ENCODE results near the gene PACS2.

PACS2 gene

DNA sequence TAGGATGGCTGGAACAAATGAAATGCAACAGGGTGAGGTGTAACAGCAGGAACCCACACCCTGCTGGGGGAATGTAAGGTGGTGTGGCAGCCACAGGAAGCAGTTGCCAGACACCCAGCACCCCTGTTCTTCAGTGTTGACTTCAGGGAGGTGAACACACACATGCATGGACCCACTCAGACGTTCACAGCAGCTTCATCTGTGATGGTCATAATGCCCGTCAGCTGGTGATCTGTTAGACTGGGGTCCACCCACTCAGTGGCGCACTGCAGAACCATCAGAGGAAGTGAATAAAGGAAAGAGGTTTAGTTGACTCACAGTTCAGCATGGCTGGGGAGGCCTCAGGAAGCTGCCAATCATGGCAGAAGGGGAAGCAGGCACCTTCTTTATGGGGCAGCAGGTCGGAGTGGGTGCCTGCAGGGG is 61.1 kb downstream of the PACS2 start:
- DNase-seq: no peak

DNA sequence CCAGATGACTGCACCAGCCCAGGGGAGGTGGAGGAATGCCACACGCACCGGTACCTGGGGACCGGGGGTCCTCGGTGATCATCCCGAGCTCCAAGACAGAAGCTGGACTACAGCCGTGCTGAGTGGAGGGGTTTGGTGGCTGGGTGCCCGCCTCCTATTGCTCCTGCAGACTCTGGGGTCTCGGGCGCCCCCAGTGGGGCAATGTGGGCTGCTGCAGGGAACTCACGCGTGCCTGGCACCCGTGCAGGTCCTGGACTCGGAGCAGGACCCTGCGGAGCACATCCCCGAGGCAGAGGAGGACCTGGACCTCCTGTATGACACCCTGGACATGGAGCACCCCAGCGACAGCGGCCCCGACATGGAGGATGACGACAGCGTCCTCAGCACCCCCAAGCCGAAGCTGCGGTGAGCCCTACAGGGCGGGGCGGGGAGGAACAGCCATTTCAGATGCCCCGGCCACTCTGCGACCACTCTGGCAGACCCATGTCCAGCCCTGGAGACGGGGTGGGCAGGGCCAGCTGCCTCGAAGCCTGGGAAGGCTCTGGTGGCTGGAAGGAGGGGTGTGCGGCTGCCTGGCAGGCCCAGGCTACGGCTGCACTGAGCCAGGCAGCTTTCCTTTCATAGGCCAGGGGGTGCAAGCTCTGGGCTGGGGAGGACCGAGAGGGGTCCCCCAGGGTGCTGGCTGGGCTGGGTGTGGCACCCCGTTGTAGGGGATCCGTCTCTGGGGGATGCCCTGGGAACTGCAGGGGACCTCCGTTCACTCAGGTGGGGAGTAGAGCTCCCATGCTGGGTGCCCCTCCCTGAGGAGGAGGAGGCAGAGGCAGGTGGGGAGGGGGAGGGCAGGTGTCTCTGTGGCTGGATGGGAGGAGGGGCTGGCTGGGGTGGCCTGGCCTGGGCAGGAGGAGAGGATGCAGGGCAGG is 62.2 kb downstream of the PACS2 start:
- DNase-seq: no peak

DNA sequence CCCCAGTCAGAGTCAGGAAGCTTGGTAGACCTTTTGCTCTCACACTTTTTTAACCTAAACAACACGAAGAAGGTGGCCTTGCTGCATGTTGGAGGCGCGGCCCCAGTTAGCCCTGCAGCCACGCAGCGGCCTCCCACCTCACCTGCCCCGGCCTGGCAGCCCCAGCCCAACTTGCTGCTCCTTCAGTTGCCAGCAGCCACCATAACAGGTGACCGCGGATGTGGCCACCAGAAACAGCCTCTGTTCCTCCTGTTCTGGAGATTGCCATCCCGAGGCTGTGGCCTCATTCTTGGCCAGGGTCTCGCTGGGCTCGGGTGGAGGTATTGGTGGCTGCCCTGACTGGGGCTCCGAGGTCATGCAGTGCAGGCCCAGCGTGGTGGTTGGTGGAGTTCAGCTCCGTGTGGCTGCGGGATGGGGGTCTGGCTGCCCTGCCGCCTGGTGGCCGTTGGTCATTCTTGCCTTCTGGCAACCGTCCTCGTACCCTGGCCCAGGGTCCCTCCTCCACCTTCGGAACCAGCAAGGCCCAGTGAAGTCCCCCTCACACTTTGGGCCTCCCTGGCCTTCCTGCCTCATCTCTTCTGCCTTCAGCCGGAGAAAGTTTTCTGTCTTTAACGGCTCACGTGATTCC is 63.1 kb downstream of the PACS2 start:
- DNase-seq: no peak

DNA sequence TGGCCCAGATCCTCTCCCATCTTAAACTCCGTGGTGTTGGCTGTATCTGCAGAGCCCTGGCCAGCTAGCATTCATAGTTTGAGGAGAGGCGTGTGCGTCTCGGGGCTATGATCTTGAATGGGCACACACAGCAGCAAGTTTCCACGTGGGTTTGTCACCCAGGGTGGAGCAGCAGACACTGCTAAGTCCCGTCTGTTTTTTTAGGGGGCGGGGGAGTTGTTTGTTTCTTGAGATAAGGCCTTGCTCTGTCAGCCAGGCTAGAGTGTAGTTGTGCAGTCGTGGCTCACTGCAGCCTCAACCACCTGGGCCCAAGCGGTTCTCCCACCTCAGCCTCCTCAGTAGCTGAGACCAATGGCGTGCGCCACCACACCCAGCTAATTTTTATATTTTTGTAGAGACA is 63.7 kb downstream of the PACS2 start:
- no peak for DNase-seq

DNA sequence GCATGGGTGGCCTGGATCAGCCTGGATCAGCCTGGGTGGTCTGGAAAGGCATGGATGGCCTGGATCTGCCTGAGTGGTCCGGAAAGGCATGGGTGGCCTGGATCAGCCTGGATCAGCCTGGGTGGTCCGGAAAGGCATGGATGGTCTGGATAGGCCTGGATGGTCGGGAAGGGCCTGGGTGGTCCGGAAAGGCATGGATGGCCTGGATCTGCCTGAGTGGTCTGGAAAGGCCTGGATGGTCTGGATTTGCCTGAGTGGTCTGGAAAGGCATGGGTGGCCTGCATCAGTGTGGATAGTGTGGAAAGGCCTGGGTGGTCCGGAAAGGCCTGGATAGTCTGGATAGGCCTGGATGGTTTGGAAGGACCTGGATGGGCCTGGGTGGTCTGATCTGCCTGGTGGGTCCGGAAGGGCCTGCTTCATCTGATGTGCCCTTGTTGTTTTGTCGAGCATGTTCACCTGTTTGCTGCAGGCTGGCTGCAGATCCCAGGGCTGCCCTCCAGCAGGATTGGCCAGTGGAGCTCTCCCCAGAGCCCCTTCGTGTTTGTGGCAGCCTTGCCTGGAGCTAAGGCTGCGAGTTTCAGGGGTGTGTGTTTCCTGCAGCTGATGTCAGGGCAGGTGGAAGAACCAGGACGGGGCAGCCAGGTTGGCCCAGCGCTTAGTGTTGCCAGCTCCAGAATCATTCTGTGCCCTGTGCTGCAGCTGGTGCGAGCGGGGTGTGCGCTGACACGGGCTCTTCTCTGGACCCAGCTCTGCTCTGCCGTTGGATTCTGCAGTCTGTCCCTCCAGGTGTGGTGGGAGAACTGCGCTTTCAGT is 64.5 kb downstream of the PACS2 start:
- no peak for DNase-seq

DNA sequence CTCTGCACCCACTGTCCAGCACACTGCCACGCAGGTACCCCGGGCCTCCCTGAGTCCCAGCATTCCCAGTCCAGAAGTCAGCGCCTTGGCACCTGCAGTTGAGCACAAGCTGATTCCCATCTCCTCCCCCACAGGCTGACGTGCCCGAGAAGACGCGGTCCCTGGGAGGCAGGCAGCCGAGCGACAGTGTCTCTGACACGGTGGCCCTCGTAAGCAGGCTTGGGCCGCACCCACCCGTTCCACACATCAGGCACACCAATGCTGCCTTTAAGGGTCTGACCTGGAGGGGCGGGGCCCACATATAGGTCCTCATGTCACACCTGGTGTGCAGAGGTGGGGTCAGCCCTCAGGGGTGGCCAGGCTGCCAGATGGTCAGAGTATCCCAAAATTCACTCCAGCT is 65.4 kb downstream of the PACS2 start:
- no peak for DNase-seq

DNA sequence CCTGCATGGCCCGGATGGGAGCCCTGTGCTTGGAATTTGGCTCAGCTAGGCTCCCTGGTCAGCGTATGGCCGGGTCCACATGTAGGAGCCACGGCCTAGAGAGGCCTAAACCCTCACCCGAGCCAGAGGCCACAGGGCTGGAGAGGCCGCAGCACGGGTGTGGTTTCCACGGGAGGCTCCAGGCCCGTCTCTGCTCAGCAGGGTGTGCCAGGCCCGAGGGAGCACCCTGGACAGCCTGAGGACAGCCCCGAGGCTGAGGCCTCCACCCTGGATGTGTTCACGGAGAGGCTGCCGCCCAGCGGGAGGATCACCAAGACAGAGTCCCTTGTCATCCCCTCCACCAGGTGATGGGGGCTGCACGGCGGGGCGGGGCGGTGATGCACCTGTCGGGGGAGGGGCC is 66.2 kb downstream of the PACS2 start:
- DNase-seq: no peak

DNA sequence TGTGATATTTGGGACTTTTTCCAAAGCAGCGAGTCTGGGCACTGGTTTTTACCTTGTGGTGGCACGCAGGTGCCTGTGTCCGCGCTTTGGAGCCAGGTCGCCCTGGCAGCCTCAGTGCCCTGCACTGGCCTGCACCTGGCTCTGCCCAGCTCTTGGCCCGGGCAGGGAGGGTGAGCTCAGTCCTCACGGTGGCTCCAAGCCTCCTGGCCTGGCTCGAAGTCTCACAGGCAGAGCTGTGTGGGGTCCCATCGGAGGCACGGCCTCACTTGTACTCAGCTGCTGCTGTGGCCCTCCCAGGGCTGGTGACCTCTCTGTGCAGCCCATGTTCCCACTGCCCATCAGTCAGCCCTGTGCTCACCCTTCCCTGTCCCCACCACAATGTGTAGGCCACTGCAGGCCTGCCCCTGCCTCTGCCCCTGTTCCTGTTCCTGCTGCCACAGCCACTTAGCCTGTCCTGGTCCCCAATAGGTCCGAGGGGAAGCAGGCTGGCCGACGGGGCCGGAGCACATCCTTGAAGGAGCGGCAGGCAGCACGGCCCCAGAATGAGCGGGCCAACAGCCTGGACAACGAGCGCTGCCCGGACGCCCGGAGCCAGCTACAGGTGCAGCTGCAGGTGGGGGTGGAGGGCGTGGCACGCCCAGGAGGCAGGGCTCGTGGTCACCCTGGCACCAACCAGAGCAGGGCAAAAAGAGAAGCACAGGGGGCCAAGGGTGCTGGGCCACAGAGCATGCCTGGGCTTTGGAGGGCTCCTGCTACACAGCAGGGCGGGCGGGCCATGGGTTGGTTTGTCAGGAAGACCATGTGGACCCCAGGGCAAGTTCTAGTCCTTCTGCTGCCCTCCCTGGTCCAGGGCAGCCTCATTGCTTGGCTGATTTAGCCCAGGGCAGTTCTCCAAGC is 67.1 kb downstream of the PACS2 start:
- DNase-seq: no peak

DNA sequence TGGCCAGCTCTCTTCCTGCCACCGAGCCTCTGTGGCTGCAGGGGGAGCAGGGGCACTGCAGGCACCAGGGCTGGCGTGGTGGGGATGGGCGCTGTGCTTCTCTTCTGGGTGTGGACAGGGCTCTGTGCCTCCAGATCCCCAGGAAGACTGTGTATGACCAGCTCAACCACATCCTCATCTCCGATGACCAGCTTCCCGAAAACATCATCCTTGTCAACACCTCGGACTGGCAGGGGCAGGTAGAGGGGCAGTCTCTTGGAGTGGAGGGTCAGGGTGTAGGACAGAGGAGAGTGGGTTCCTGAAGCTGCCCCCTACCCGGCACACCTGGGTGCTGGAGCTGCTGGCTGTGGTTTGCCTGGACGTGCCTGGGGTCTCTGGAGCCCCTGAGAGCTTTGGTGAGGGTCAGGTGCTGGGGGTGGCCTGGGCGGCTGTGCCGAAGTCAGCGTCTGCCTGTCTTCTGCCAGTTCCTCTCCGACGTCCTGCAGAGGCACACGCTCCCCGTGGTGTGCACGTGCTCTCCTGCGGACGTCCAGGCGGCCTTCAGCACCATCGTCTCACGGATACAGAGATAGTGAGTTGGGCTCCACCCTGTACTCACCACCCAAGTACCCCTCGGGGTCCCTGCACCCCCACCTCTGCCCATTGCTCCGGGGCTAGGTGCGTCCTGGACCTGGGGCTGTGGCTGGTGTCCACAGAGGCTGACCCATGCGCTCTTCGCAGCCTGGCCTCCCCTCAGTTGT is 68.0 kb downstream of the PACS2 start:
- no peak for DNase-seq

DNA sequence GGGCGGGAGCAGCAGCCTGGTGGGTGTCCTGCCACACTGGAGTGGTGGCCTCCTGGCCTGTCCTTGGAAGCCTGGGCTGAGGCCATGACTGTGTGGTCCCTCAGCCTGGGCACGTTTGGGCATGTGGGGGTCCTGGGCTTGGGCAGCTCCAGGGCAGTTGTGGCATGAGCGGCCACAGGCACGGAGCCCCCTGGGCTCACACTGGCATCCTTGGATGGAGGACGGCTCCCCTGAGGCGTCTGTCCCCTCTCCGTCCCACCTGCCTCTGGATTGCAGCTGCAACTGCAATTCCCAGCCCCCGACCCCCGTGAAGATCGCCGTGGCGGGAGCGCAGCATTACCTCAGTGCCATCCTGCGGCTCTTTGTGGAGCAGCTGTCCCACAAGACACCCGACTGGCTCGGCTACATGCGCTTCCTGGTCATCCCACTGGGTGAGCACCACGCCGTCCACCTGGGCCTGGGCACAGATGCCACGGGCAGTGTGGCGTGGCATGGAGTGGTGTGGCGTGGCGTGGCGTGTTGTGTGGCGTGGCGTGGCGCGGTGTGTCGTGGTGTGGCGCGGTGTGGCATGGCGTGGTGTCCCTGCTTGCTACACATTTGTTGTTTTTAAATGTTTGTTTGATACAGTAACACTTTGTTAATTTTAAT is 68.7 kb downstream of the PACS2 start:
- no peak for DNase-seq

DNA sequence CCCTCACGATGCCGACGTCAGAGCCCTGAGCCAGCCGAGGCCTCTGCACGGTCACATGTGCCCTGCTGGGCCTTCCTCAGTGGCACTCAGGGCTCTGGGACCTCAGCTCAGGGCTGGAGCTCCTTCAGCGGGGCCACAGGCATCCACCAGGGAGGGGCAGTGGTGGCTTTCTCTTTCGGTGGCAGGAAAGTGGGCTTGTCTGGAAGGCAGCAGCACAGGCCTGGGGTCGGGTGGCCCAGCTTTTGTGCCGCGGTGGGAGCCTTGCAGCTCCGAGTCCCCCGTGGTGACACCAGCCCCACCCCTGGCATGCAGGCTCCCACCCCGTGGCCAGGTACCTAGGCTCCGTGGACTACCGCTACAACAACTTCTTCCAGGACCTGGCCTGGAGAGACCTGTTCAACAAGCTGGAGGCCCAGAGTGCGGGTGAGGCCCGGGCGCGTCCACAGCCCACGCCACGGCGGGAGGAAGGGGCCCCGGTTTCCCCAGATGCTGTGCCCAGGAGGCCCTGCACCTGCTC is 69.6 kb downstream of the PACS2 start:
- DNase-seq: no peak

DNA sequence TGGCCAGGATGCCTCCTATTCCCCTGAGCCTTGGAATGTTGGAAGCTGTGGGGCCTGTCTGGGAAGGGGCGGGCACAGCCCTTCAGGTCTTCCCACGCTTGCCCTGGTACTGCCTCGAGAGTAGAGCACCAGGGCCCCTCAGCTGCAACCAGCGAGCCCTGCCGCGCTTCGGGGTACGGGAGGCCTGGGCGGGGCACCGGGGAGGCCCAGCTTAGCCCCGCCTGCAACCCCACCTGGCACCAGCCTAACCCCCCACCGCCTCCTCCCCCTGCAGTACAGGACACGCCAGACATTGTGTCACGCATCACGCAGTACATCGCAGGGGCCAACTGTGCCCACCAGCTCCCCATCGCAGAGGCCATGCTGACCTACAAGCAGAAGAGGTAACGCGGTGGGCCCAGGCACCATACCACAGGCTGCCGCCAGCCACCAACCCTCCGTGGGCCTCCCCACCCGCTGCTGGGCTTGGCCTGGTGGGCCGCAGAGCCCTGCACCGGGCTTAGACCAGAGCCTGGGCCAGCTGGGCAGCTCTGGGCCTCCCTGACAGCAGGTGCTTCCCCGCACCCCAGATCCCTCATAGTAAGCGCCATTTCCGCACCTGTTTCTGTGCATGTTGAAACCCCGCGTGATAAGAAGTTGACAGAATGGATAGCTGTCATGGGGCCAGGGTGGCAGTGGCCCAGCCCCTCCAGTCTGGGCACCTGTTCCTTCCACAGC is 70.2 kb downstream of the PACS2 start:
- no peak for DNase-seq

DNA sequence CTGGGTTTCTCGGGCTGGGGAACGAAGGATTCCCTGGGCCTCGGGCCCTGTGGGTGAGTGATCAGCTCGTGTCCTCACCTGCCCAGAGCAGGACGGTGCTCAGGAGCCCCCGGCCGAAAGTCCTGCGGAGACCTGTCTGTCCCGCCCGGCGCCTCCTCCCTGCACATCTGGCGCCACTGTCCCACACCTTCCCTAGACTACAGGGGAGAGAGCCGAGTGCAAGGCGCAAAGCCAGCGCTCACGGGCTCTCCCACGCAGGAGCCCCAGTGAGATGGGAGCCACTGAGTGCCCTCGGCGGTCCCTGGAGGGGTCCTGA is 70.7 kb downstream of the PACS2 start:
- no peak for DNase-seq

DNA sequence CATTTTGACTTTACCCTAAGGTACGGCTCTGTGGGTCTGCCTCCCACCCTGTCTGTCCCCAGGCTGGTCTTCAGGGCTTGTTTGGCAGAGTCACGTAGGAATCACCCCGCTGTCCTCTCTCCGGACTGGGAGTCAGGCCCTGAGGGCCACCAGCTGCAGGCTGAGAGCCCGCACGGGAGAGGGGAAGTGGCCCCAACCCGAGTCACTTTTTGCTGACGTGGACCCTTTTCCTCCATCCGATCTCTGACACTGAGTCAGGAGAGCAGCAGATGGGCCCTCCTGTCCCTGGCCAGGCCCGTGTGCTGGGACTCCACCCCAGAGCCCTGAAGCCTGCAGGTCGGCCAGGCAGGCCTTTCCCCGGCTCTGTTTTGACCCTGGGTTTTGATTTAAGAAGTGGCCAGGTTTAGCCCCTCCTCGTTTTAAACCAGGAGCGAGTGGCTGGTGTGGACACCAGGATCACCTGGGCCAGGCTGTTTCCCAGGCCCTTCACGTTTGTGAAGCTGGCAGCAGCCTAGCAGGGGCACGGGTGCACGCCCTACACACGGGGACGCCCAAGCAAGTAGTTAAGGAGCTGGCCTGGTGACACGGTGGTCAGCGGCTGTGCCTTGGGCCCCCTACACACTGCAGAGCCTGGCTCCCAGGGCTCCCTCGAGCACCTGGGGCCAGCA is 71.3 kb downstream of the PACS2 start:
- no peak for DNase-seq

DNA sequence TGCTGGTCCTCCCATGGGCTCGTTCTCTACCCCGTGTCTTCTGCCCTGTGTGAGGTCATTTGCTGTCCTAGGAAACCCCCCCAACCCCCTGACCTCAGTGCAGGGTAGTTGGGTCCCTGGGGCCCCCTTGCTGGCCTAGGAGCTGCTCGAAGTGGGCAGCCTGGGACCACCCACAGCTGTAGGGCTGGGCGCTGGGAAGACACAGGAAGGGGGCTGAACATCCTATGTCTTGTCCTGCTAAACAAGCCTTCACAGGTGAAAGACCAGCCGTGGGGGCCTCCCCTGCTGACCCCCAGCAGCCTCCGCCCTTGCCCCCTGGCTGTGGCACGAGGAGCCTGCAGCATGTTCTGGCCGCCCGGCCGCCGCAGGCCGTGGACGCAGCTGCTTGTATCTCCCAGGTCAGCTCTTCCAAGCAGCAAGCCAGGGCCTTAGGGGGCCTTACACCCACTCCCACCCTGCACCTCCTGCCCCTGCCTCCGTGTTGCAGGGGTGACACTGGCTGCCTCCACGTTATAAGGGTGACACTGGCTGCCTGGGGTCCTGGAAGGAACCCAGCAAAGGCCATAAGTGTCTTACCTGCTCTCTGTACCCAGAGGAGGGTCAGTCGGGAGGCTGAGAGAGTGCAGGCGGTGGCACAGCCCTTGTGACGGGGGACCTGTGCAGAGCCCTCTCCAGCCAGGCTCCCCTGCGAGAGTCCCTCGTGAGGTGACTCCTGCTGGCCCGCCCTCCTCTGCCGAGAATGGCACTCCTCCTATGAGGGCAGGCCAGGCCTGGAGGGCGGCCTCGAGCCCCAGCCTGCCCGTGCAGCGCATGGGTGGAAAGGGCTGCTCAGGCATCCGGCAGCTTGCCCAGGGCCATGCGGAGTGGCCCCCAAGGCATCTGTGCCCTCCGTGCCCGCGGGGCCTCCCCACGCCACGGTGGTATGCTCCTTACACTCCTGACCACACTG is 72.3 kb downstream of the PACS2 start:
- DNase-seq: no peak

DNA sequence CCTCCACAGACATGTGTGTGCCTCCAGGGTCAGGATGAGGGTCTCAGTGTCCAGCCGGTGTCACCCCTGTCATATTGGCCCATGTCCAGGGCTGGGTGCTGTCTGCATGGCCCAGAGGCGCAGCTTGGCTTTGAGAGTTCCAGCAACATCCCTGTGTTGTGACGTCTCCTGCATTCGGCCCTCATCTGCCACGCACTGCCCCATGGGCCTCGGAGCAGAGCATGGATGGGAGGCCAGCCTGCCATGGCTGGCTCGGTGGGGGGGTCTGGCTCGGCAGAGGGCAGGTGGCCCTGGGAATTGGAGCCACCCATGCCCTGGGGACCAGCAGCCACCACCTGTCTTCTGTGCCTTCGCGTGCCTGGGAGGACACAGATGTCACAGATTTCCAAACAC is 73.0 kb downstream of the PACS2 start:
- DNase-seq: peak; percentile 74

DNA sequence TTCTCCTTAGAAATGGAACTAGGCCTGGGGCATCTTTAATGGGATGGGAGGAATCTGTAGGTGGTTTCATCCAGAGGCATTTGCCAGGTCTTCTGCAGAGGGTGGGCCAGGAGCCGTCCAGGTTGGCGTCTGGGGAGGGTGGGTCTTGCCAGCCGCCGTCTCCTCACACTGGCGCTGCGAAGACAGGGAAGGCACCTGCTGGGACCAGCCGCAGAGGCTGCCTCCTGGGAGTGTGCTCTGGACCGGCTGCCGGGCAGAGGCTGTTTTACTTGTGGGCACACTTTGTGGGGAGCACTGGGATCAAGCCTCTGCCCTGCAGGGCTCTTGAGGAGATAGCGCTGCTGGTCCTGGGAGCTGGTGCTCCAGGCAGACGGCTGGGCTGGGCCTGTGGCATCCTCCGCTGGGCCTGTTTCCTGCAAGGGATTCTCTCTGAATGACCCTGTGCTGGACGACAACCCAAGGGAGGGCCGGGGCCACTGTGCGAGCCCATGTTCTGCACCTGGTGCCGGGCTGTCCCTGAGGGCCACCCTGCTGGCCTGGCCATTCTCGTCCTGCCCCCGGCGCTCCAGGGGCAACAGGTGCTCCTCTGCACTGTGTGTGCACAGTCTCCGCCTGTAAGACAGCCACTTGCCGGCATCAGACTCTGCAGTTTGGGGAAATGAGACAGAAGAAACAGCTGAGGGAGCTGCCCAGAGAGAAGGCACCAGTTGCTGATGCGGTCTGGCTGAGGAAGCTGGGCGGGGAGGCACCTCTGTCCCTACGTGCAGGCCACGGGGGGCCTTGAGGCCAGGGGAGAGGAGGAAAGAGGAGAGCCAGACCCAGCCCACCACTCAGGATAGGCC is 73.8 kb downstream of the PACS2 start:
- no peak for DNase-seq

DNA sequence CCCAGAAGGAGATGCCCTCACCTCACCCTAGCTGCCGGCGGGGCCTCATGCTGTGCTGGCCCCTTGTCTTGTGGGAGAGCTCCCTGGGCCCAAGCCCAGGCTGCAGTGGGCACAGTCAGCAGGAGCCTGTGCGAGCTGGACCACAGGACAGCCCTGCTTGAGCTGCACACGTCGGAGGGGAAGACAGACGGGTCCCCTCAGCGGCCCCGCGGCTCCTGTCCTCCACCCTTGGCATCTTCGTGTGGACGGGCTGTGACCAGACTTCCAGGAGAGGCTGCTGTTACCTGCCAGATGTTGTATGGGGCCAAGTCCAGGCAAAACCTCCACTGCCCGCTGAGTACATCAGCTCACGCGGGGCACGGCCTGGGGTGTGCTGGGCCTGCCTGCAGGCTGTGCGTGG is 74.4 kb downstream of the PACS2 start:
- no peak for DNase-seq

Measured in NCI-H2171 treated with DMSO at 0.1 percent for 48 hours (cell line).